ENCODE data around the gene FKBP8.

GRCh38 chr19:18551631-18552030 lies 8.3 kb upstream of the FKBP8 start:
- TF ChIP-seq, protein P1, sequence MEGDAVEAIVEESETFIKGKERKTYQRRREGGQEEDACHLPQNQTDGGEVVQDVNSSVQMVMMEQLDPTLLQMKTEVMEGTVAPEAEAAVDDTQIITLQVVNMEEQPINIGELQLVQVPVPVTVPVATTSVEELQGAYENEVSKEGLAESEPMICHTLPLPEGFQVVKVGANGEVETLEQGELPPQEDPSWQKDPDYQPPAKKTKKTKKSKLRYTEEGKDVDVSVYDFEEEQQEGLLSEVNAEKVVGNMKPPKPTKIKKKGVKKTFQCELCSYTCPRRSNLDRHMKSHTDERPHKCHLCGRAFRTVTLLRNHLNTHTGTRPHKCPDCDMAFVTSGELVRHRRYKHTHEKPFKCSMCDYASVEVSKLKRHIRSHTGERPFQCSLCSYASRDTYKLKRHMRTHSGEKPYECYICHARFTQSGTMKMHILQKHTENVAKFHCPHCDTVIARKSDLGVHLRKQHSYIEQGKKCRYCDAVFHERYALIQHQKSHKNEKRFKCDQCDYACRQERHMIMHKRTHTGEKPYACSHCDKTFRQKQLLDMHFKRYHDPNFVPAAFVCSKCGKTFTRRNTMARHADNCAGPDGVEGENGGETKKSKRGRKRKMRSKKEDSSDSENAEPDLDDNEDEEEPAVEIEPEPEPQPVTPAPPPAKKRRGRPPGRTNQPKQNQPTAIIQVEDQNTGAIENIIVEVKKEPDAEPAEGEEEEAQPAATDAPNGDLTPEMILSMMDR (IDR thresholded peaks at IDR 0.05) = no peak
- TF ChIP-seq TCF7L2 (IDR thresholded peaks at IDR 0.05; ENCODE audit: low read depth, low read length) (no peak), REST (IDR thresholded peaks at IDR 0.05; ENCODE audit: insufficient read depth in 1 of 2, low read depth in 2 of 2, low read length in 1 of 2) (no peak), POLR2AphosphoS5 (IDR thresholded peaks at IDR 0.05; ENCODE audit: low read depth, low read length) (no peak)
